A549 (cell line): ENCODE results near the gene CTNNA1. TPM values are rescaled to one million over a fixed set of nuclear protein-coding genes. Genes with fewer than 3 reads are reported as not detected.

Source experiments
- ATAC-seq, 2 experiments: fragments of 200-7000 bp in 1 of 2; fragments of >200 bp in 1 of 2; cut with Nextera tagmentation in 1 of 2; cut with Tn5 transposase in 1 of 2; 3 replicates each; pipeline versions ENCODE4 v1.8.0 to v1.9.1; 2018 to 2020; ENCODE audit warnings: mild to moderate bottlenecking in 1 of 2, moderate library complexity in 1 of 2
- CTCF ChIA-PET: fragments of 300-600 bp; sonication (Branson Sonifier 250); formaldehyde crosslinking; extraction: SDS; loops from one replicate; lab custom pipeline; 2021; ENCODE audit warnings: antibody characterized with exemption, inconsistent platforms; lab: Yijun Ruan, JAX
- POLR2A ChIA-PET: fragments of 350-600 bp; formaldehyde crosslinking; extraction: SDS; loops from one replicate; lab custom pipeline; 2021; ENCODE audit warnings: antibody characterized with exemption, inconsistent platforms; lab: Yijun Ruan, JAX
- DNase-seq, 2 experiments: peaks; one replicate each; pipeline versions ENCODE4 v3.0.0 to v3.0.0-alpha.2; 2011 to 2016; ENCODE audit warnings: low read depth in 1 of 2, low spot score in 1 of 2
- FAIRE-seq: peaks from 2 replicates; lab custom pipeline; 2011; peaks lifted over from hg19 to GRCh38; lab: Jason Lieb, UNC
- H3K27ac ChIP-seq, 2 experiments: fragments of >200 bp; sonication (Bioruptor Twin); formaldehyde crosslinking; 3 replicates each; pipeline ENCODE4 v1.5.1; 2016 to 2017
- H3K4me1 ChIP-seq: fragments of >200 bp; sonication (Bioruptor Twin); formaldehyde crosslinking; 3 replicates; pipeline ENCODE4 v1.6.1; 2016
- H3K4me2 ChIP-seq: fragments of >200 bp; sonication (Bioruptor Twin); formaldehyde crosslinking; 3 replicates; pipeline ENCODE4 v1.6.1; 2016
- H3K4me3 ChIP-seq: fragments of >200 bp; sonication (Bioruptor Twin); formaldehyde crosslinking; 3 replicates; pipeline ENCODE4 v1.5.1; 2016
- H3K9me3 ChIP-seq: fragments of >200 bp; sonication (Bioruptor Twin); formaldehyde crosslinking; 3 replicates; pipeline ENCODE4 v1.6.1; 2016
- CHD2 ChIP-seq: fragments of 150-350 bp; IDR thresholded peaks from 2 replicates; pipeline ENCODE4 v1.6.1; 2014; ENCODE audit warnings: low read length; ENCODE audit not compliant: partially characterized antibody
- CHD4 ChIP-seq: fragments of 200-600 bp; sonication (generic); IDR thresholded peaks from 2 replicates; pipeline ENCODE4 v1.6.1; 2016; ENCODE audit warnings: antibody characterized with exemption, mild to moderate bottlenecking, borderline replicate concordance
- ESRRA ChIP-seq: fragments of 150-350 bp; IDR thresholded peaks from 2 replicates; pipeline ENCODE4 v1.6.1; 2014; ENCODE audit warnings: mild to moderate bottlenecking, low read length, borderline replicate concordance
- FOSB ChIP-seq: fragments of 250-450 bp; sonication (Bioruptor Pico); IDR thresholded peaks from 2 replicates; pipeline ENCODE4 v1.5.0; 2020; ENCODE audit warnings: mild to moderate bottlenecking, moderate library complexity
- FOXS1 ChIP-seq: fragments of 250-450 bp; sonication (Bioruptor Pico); IDR thresholded peaks from 2 replicates; pipeline ENCODE4 v1.5.0; 2020; ENCODE audit warnings: mild to moderate bottlenecking, moderate library complexity
- GATA3 ChIP-seq: IDR thresholded peaks from 2 replicates; pipeline ENCODE4 v1.6.1; 2012; ENCODE audit warnings: borderline replicate concordance
- HEYL ChIP-seq: fragments of 250-450 bp; sonication (Bioruptor Pico); IDR thresholded peaks from 2 replicates; pipeline ENCODE4 v1.8.0; 2021; ENCODE audit warnings: mild to moderate bottlenecking, moderate library complexity
- JUNB ChIP-seq: fragments of >200 bp; sonication (Bioruptor Twin); formaldehyde crosslinking; IDR thresholded peaks from 2 replicates; pipeline ENCODE4 v1.6.1; 2016
- KDM5A ChIP-seq: fragments of 200-600 bp; sonication (generic); IDR thresholded peaks from 2 replicates; pipeline ENCODE4 v1.6.1; 2016; ENCODE audit warnings: antibody characterized with exemption, mild to moderate bottlenecking
- MAFK ChIP-seq: fragments of 450-650 bp; IDR thresholded peaks from 2 replicates; pipeline ENCODE4 v1.6.1; 2014; ENCODE audit not compliant: partially characterized antibody
- NPAS2 ChIP-seq: fragments of 250-450 bp; sonication (Bioruptor Pico); IDR thresholded peaks from 2 replicates; pipeline ENCODE4 v1.8.0; 2022; ENCODE audit warnings: mild to moderate bottlenecking, moderate library complexity, borderline replicate concordance
- PHF8 ChIP-seq: fragments of 200-600 bp; sonication (generic); IDR thresholded peaks from 2 replicates; pipeline ENCODE4 v1.6.1; 2016; ENCODE audit warnings: low read depth, mild to moderate bottlenecking, antibody characterized with exemption, moderate library complexity, borderline replicate concordance
- POLR2AphosphoS2 ChIP-seq: conservative IDR thresholded peaks from 2 replicates; pipeline ENCODE4 v1.6.1; 2012; ENCODE audit warnings: low read length, improper control_type of control experiment, inconsistent platforms
- RAD21 ChIP-seq, 2 experiments: fragments of >200 bp in 1 of 2; sonication (Bioruptor Twin) in 1 of 2; formaldehyde crosslinking in 1 of 2; IDR thresholded peaks in 1 of 2; conservative IDR thresholded peaks in 1 of 2; 2 replicates in 1 of 2; 3 replicates in 1 of 2; pipeline ENCODE4 v1.6.1; 2012 to 2018; ENCODE audit warnings: inconsistent platforms in 1 of 2
- RNF2 ChIP-seq: fragments of 200-600 bp; sonication (generic); IDR thresholded peaks from 2 replicates; pipeline ENCODE4 v1.6.1; 2016; ENCODE audit warnings: low read depth, mild to moderate bottlenecking, antibody characterized with exemption, moderate library complexity, borderline replicate concordance
- TP53 ChIP-seq: fragments of 250-450 bp; sonication (Bioruptor Pico); IDR thresholded peaks from 2 replicates; pipeline ENCODE4 v1.5.0; 2021; ENCODE audit warnings: mild to moderate bottlenecking, moderate library complexity
- ZNF302 ChIP-seq: fragments of 250-450 bp; sonication (Bioruptor Pico); IDR thresholded peaks from 2 replicates; pipeline ENCODE4 v1.9.0; 2021; ENCODE audit warnings: inconsistent platforms, mild to moderate bottlenecking, moderate library complexity
- ZSCAN20 ChIP-seq: fragments of 250-450 bp; sonication (Bioruptor Pico); IDR thresholded peaks from 2 replicates; pipeline ENCODE4 v1.8.0; 2022; ENCODE audit warnings: mild to moderate bottlenecking, moderate library complexity
- WGBS: methylation state at CpG from one replicate; pipeline ENCODE4 v1.1.6; 2017; ENCODE audit errors: missing lambda C conversion rate; 5-methylcytosine and 5-hydroxymethylcytosine counted together
- polyA plus RNA-seq, 4 experiments: library from polyadenylated mRNA; depleted of rRNA in 3 of 4; stranded (reverse); fragments of >200 nt; fragmentation: RNase III in 1 of 4; extraction: RNeasy Plus Mini Kit Qiagen cat#74134 plus additional on column Dnase treatment in 1 of 4; gene quantifications; 2 replicates in 3 of 4; 3 replicates in 1 of 4; pipeline ENCODE4 v1.2.3, GENCODE V29; 2011 to 2017
- TF ChIP-seq, protein P1 (sequence below): fragments of 250-450 bp; sonication (Bioruptor Pico); IDR thresholded peaks from 2 replicates; pipeline ENCODE4 v1.5.0; 2020; ENCODE audit warnings: low read depth, mild to moderate bottlenecking, moderate library complexity
- TF ChIP-seq, protein P2 (sequence below): fragments of >200 bp; sonication (Bioruptor Twin); formaldehyde crosslinking; IDR thresholded peaks from 2 replicates; pipeline ENCODE4 v1.6.1; 2016
- TF ChIP-seq, protein P3 (sequence below): fragments of >200 bp; sonication (Bioruptor Twin); formaldehyde crosslinking; IDR thresholded peaks from 3 replicates; pipeline ENCODE4 v1.6.1; 2016
- TF ChIP-seq, protein P4 (sequence below): fragments of 250-450 bp; sonication (Bioruptor Pico); IDR thresholded peaks from 2 replicates; pipeline ENCODE4 v1.5.0; 2021; ENCODE audit warnings: mild to moderate bottlenecking, moderate library complexity, borderline replicate concordance
- TF ChIP-seq, protein P5 (sequence below): IDR thresholded peaks from 2 replicates; pipeline ENCODE4 v1.6.1; 2012

Gene CTNNA1
- polyA plus RNA-seq, 2 of the 4 experiments (the other 2 are of a cell fraction): 154 to 184 TPM

DNA sequence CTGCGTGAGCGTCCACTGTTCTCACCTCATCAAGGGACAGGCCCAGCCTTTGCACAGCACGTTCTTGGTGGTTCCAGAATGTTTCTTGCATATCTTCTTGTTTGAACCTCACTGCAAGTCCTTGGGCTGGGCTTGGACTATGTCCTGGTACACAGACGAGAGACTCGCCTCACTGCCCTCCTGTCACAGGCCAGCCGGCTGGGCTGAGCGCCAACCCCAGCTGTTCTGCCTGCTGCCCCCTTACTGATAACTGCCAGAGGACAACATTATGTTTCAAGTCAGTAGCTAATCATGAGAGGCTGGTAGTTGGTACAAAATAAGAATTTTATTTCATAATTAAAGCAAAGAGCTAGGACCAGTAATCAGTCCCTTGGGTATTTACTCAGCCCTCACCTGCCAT lies 174.8 kb downstream of the CTNNA1 start:
- CTCF ChIA-PET: no interaction called here
- FAIRE-seq: no peak
- 96% methylated on average over 7 of the region's 7 CpGs for WGBS
- ATAC-seq: no peak
- Histone ChIP-seq H3K9me3 (no peaks in the 10 kb centered on the region), H3K4me2 (no peak overlapping the region), H3K4me1 (no peaks in the 10 kb centered on the region), H3K27ac (no peak overlapping the region), H3K4me3 (no peak overlapping the region)
- POLR2A ChIA-PET: no interaction called here
- no peak for DNase-seq
- TF ChIP-seq, protein P1, sequence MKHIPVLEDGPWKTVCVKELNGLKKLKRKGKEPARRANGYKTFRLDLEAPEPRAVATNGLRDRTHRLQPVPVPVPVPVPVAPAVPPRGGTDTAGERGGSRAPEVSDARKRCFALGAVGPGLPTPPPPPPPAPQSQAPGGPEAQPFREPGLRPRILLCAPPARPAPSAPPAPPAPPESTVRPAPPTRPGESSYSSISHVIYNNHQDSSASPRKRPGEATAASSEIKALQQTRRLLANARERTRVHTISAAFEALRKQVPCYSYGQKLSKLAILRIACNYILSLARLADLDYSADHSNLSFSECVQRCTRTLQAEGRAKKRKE: no peak
- TF ChIP-seq ZNF302 (CRISPR knock-in tag) (no peak), JUNB (no peak), PHF8 (no peak)
- TF ChIP-seq, protein P2, sequence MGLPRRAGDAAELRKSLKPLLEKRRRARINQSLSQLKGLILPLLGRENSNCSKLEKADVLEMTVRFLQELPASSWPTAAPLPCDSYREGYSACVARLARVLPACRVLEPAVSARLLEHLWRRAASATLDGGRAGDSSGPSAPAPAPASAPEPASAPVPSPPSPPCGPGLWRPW: no peak
- TF ChIP-seq, protein P3, sequence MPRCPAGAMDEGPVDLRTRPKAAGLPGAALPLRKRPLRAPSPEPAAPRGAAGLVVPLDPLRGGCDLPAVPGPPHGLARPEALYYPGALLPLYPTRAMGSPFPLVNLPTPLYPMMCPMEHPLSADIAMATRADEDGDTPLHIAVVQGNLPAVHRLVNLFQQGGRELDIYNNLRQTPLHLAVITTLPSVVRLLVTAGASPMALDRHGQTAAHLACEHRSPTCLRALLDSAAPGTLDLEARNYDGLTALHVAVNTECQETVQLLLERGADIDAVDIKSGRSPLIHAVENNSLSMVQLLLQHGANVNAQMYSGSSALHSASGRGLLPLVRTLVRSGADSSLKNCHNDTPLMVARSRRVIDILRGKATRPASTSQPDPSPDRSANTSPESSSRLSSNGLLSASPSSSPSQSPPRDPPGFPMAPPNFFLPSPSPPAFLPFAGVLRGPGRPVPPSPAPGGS: no peak

DNA sequence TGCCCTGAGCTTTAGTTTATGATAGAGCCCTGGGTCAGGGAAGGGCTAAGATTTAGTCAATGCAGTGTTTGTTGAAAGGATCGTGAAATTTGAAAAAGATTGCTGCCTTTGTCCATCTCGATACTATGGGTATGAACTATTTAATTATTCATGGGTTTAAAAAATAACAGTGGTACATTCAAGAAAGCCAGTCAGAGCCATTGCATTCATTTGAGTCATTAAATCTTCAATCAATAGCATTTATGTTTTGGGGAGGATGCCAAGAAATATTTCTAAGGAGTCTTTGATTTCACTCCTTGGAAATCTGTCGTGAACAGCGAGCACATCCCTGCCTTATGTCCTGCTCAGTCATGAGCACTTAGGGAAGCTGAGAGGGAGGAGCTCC lies 176.3 kb downstream of the CTNNA1 start:
- FAIRE-seq (no peak), DNase-seq (no peak), ATAC-seq (no peak)
- CTCF ChIA-PET: no interaction called here
- POLR2A ChIA-PET: no interaction called here
- H3K4me1 ChIP-seq: no peaks in the 10 kb centered on the region
- H3K4me2 ChIP-seq: no peak overlapping the region
- no peak for TF ChIP-seq MAFK
- TF ChIP-seq CHD2: no peak
- H3K9me3 ChIP-seq: no peaks in the 10 kb centered on the region
- 89% methylated on average over 4 of the region's 4 CpGs for WGBS
- H3K4me3 ChIP-seq: no peak overlapping the region
- no peak overlapping the region for H3K27ac ChIP-seq

DNA sequence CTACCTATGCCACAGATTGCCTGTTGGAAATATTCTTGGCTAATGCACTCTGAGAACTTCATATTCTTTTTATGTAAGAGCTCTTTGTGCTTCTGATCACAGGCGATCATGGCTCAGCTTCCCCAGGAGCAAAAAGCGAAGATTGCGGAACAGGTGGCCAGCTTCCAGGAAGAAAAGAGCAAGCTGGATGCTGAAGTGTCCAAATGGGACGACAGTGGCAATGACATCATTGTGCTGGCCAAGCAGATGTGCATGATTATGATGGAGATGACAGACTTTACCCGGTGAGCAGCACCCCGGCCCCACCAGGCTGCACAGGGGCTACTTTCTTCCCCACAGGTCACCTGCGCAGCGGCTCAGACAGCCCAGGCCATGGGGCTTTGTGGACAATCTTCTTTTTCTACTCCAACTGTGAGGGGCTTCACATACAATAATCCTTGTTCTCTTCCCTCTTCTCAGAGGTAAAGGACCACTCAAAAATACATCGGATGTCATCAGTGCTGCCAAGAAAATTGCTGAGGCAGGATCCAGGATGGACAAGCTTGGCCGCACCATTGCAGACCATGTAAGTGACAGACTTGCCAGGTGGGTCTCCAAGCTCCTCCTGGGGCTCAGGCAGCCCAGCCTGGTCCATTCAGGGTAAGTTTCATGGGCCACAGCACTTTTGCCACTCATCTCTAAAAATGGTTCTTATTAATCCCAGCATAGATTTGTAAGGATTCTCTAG lies 177.3 kb downstream of the CTNNA1 start:
- TF ChIP-seq HEYL (CRISPR knock-in tag) (no peak), GATA3 (no peak), ZNF302 (CRISPR knock-in tag) (no peak), ZSCAN20 (CRISPR knock-in tag) (no peak), RAD21 (conservative IDR thresholded peaks at IDR 0.05 in 1 of 2, IDR thresholded peaks at IDR 0.05 in 1 of 2) (no peak), TP53 (CRISPR knock-in tag) (no peak), CHD2 (no peak), RNF2 (no peak), NPAS2 (CRISPR knock-in tag) (no peak), KDM5A (no peak), POLR2AphosphoS2 (no peak), FOXS1 (no peak), FOSB (CRISPR knock-in tag) (no peak), ESRRA (no peak), CHD4 (no peak), JUNB (no peak)
- TF ChIP-seq, protein P4, sequence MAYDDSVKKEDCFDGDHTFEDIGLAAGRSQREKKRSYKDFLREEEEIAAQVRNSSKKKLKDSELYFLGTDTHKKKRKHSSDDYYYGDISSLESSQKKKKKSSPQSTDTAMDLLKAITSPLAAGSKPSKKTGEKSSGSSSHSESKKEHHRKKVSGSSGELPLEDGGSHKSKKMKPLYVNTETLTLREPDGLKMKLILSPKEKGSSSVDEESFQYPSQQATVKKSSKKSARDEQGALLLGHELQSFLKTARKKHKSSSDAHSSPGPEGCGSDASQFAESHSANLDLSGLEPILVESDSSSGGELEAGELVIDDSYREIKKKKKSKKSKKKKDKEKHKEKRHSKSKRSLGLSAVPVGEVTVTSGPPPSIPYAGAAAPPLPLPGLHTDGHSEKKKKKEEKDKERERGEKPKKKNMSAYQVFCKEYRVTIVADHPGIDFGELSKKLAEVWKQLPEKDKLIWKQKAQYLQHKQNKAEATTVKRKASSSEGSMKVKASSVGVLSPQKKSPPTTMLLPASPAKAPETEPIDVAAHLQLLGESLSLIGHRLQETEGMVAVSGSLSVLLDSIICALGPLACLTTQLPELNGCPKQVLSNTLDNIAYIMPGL (CRISPR knock-in tag): no peak
- TF ChIP-seq, protein P2: no peak
- TF ChIP-seq, protein P5, sequence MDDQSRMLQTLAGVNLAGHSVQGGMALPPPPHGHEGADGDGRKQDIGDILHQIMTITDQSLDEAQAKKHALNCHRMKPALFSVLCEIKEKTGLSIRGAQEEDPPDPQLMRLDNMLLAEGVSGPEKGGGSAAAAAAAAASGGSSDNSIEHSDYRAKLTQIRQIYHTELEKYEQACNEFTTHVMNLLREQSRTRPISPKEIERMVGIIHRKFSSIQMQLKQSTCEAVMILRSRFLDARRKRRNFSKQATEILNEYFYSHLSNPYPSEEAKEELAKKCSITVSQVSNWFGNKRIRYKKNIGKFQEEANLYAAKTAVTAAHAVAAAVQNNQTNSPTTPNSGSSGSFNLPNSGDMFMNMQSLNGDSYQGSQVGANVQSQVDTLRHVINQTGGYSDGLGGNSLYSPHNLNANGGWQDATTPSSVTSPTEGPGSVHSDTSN: no peak
- Histone ChIP-seq H3K9me3 (no peaks in the 10 kb centered on the region), H3K4me2 (no peak overlapping the region), H3K27ac (no peak overlapping the region), H3K4me3 (no peak overlapping the region), H3K4me1 (no peaks in the 10 kb centered on the region)
- no peak for FAIRE-seq
- no peak for DNase-seq
- ChIA-PET POLR2A (no interaction called here), CTCF (no interaction called here)
- no peak for ATAC-seq
- 87% methylated on average over 10 of the region's 10 CpGs for whole genome bisulfite sequencing
